OCI-LY1 (cell line): ENCODE data around the gene HMG20A.
"Not testable (repeated sequence)": the region's sequence is repeated elsewhere in the genome, so short reads cannot be mapped to it uniquely, and the experiment has no call there.

Experiments
- H2AFZ ChIP-seq: fragments of 200-600 bp; sonication (generic), shearing (Covaris generic); 2 replicates; pipeline ENCODE4 v1.6.0; 2014; ENCODE audit warnings: antibody characterized with exemption, mild to moderate bottlenecking, low read length
- H3F3A ChIP-seq: fragments of 200-600 bp; sonication (generic), shearing (Covaris generic); 2 replicates; pipeline ENCODE4 v1.6.0; 2014; ENCODE audit warnings: mild to moderate bottlenecking, antibody characterized with exemption, low read length, moderate library complexity; ENCODE audit not compliant: insufficient read depth
- H3K27ac ChIP-seq: fragments of 200-600 bp; sonication (generic); 2 replicates; pipeline ENCODE4 v1.5.1; 2014; ENCODE audit warnings: low read length, mixed run types, mild to moderate bottlenecking, low read depth; ENCODE audit not compliant: poor library complexity, severe bottlenecking
- H3K27me3 ChIP-seq: fragments of 200-600 bp; sonication (generic); 2 replicates; pipeline ENCODE4 v1.6.0; 2014; ENCODE audit warnings: antibody characterized with exemption, mild to moderate bottlenecking, low read length, moderate library complexity; ENCODE audit not compliant: insufficient read depth
- H3K36me3 ChIP-seq: fragments of 200-600 bp; sonication (generic); 2 replicates; pipeline ENCODE4 v1.6.1; 2014; ENCODE audit warnings: mild to moderate bottlenecking, antibody characterized with exemption, low read length, moderate library complexity, mixed read lengths; ENCODE audit not compliant: insufficient read depth
- H3K4me1 ChIP-seq: fragments of 200-600 bp; sonication (generic); 2 replicates; pipeline ENCODE4 v1.5.1; 2014; ENCODE audit warnings: mild to moderate bottlenecking, low read length, moderate library complexity; ENCODE audit not compliant: insufficient read depth, severe bottlenecking
- H3K4me2 ChIP-seq: fragments of 200-600 bp; sonication (generic), shearing (Covaris generic); 2 replicates; pipeline ENCODE4 v1.6.1; 2014; ENCODE audit warnings: low read length
- H3K4me3 ChIP-seq: fragments of 200-600 bp; sonication (generic); 2 replicates; pipeline ENCODE4 v1.5.1; 2014; ENCODE audit warnings: low read length, low read depth, mild to moderate bottlenecking, mixed read lengths; ENCODE audit not compliant: poor library complexity, severe bottlenecking
- H3K79me2 ChIP-seq: fragments of 200-600 bp; shearing (Covaris generic); 2 replicates; pipeline ENCODE4 v1.6.1; 2016; ENCODE audit warnings: mixed run types, low read length, mixed read lengths; ENCODE audit not compliant: insufficient read depth
- H3K9ac ChIP-seq: fragments of 200-600 bp; sonication (generic), shearing (Covaris generic); 2 replicates; pipeline ENCODE4 v1.6.1; 2014; ENCODE audit warnings: mild to moderate bottlenecking, low read length, mixed read lengths
- H3K9me2 ChIP-seq: fragments of 200-600 bp; sonication (generic), shearing (Covaris generic); 2 replicates; pipeline ENCODE4 v1.6.1; 2014; ENCODE audit warnings: low read depth, mild to moderate bottlenecking, low read length, mixed read lengths
- H3K9me3 ChIP-seq: fragments of 200-600 bp; shearing (Covaris generic); 2 replicates; pipeline ENCODE4 v1.6.1; 2014; ENCODE audit warnings: low read length, mixed read lengths
- H4K20me1 ChIP-seq: fragments of 200-600 bp; sonication (generic), shearing (Covaris generic); 2 replicates; pipeline ENCODE4 v1.6.0; 2016; ENCODE audit warnings: mild to moderate bottlenecking, low read length; ENCODE audit not compliant: insufficient read depth
- EZH2 ChIP-seq: fragments of 200-600 bp; sonication (generic), shearing (Covaris generic); IDR thresholded peaks from 2 replicates; pipeline ENCODE4 v1.8.0; 2017; ENCODE audit warnings: borderline replicate concordance, mixed run types, mild to moderate bottlenecking, antibody characterized with exemption, low read length, moderate library complexity, mixed read lengths
- TF ChIP-seq, protein P1 (sequence below): fragments of 200-600 bp; sonication (generic), shearing (Covaris generic); IDR thresholded peaks from 2 replicates; pipeline ENCODE4 v1.5.1; 2017; ENCODE audit warnings: mild to moderate bottlenecking, antibody characterized with exemption, low read length, moderate library complexity, mixed read lengths

HMG20A gene

DNA sequence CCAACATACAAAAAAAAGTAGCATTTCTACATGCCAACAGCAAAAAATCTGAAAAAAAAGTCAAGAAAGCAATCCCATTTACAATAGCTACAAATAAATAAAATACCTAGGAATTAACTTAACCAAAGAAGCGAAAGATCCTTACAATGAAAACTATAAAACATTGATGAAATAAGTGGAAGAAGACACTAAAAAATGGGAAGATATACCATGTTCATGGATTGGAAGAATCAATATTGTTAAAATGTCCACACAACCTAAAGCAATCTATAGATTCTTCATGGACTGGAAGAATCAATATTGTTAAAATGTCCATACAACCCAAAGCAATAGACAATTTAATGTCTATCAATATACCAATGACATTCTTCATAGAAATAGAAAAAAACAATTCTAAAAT is 21.8 kb upstream of the HMG20A start:
- Histone ChIP-seq H3K9ac (no peak overlapping the region), H3F3A (no peaks in the 10 kb centered on the region), H3K4me3 (no peak overlapping the region), H3K4me1 (no peaks in the 10 kb centered on the region), H3K27ac (no peak overlapping the region), H3K4me2 (no peak overlapping the region), H4K20me1 (no peaks in the 10 kb centered on the region), H3K9me2 (no peaks in the 10 kb centered on the region), H3K36me3 (no peaks in the 10 kb centered on the region), H3K27me3 (no peaks in the 10 kb centered on the region), H2AFZ (no peak overlapping the region), H3K9me3 (peaks cover 19% of the 10 kb centered on the region; the same call in 1 of the 2 replicates), H3K79me2 (no peaks in the 10 kb centered on the region)
- TF ChIP-seq, protein P1, sequence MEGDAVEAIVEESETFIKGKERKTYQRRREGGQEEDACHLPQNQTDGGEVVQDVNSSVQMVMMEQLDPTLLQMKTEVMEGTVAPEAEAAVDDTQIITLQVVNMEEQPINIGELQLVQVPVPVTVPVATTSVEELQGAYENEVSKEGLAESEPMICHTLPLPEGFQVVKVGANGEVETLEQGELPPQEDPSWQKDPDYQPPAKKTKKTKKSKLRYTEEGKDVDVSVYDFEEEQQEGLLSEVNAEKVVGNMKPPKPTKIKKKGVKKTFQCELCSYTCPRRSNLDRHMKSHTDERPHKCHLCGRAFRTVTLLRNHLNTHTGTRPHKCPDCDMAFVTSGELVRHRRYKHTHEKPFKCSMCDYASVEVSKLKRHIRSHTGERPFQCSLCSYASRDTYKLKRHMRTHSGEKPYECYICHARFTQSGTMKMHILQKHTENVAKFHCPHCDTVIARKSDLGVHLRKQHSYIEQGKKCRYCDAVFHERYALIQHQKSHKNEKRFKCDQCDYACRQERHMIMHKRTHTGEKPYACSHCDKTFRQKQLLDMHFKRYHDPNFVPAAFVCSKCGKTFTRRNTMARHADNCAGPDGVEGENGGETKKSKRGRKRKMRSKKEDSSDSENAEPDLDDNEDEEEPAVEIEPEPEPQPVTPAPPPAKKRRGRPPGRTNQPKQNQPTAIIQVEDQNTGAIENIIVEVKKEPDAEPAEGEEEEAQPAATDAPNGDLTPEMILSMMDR, result no peak

DNA sequence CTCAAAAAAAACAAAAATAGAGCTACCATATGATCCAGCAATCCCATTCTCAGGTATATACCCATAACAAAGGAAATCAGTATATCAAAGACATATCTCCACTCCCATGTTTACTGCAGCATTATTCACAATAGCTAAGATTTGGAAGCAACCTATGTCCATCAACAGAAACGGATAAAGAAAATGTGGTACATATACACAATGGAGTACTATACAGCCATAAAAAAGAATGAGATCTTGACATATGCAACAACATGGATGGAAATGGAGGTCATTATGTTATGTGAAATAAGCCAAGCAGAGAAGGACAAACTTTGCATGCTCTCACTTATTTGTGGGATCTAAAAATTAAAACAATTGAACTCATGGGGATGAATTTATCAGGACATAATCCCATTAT is 20.4 kb upstream of the HMG20A start:
- no peak overlapping the region for H3K4me3 ChIP-seq
- no peak overlapping the region for H2AFZ ChIP-seq
- no peaks in the 10 kb centered on the region for H3K79me2 ChIP-seq
- H3K4me1 ChIP-seq, result no peaks in the 10 kb centered on the region
- no peak overlapping the region for H3K4me2 ChIP-seq
- no peaks in the 10 kb centered on the region for H3F3A ChIP-seq
- H3K9me2 ChIP-seq, result no peaks in the 10 kb centered on the region
- H4K20me1 ChIP-seq, result no peaks in the 10 kb centered on the region
- H3K9ac ChIP-seq, result no peak overlapping the region
- H3K27ac ChIP-seq, result no peak overlapping the region
- no peak for TF ChIP-seq EZH2
- TF ChIP-seq, protein P1, result no peak
- H3K36me3 ChIP-seq, result no peaks in the 10 kb centered on the region
- H3K27me3 ChIP-seq, result no peaks in the 10 kb centered on the region
- H3K9me3 ChIP-seq, result peaks cover 18% of the 10 kb centered on the region; the same call in 1 of the 2 replicates

DNA sequence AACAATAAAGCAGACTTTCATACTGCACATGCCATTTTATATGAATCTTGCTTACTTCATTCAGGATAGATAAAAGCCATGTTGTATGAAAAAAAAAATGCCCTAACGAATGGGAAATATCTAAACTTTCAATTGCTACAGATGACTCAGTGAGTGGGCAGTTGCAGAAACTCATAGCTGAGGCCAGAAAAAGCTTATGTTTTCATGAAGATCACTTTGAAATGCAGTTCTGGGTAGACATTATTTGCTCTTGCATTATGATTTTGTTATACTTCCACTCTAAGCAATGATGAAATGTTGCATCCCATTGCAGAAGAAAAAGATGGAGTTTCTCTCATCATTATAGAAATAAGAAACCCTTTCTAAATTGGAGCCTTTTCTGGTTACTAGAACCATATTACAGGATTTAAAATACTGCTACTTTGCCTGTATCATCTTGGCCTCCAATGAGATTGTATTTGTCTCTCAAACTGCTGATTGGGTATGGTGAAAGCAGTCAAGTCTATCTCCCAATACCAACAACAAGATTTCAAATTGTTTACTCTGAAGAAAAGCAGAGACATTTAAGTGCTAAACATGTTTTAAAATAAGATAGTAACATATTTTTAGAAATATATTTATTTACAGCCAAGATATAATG is 17.8 kb upstream of the HMG20A start:
- no peak overlapping the region for H3K4me2 ChIP-seq
- no peaks in the 10 kb centered on the region; the same call in 1 of the 2 replicates for H3K36me3 ChIP-seq
- H3K4me3 ChIP-seq, result no peak overlapping the region
- TF ChIP-seq, protein P1, result no peak
- no peak for TF ChIP-seq EZH2
- no peaks in the 10 kb centered on the region; the same call in 1 of the 2 replicates for H3K27me3 ChIP-seq
- H4K20me1 ChIP-seq, result no peaks in the 10 kb centered on the region
- no peak overlapping the region for H2AFZ ChIP-seq
- H3K27ac ChIP-seq, result no peak overlapping the region
- no peaks in the 10 kb centered on the region for H3K79me2 ChIP-seq
- H3K4me1 ChIP-seq, result no peaks in the 10 kb centered on the region
- no peaks in the 10 kb centered on the region for H3K9me2 ChIP-seq
- peaks cover 12% of the 10 kb centered on the region; the same call in 1 of the 2 replicates for H3K9me3 ChIP-seq
- no peak overlapping the region for H3K9ac ChIP-seq
- no peaks in the 10 kb centered on the region for H3F3A ChIP-seq

DNA sequence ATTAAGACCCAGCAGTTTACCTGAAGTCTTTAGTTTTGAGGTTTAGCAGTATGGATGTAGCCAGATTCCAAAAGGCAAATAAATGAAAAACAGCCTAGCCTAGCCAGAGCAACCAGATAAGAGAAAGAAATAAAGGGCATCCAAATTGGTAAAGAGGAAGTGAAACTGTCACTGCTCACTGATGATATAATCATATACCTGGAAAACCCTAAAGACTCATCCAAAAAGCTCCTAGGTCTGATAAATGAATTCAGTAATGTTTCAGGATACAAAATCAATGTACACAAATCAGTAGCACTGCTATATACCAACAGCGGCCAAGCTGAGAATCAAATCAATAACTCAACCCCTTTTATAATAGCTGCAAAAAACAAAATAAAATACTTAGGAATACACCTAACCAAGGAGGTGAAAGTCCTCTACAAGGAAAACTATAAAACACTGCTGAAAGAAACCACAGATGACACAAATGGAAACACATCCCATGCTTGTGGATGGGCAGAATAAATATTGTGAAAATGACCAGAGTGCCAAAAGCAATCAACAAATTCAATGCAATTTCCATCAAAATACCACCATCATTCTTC is 14.4 kb upstream of the HMG20A start:
- not testable (repeated sequence) for H3K36me3 ChIP-seq, H3K4me1 ChIP-seq, H3K4me3 ChIP-seq, H2AFZ ChIP-seq, H3K79me2 ChIP-seq, H3K4me2 ChIP-seq, H3K9me3 ChIP-seq, H3F3A ChIP-seq, H3K9ac ChIP-seq, H4K20me1 ChIP-seq, H3K27ac ChIP-seq, H3K9me2 ChIP-seq, H3K27me3 ChIP-seq
